ENCODE results near the gene LRP1. TPM values are rescaled to one million over a fixed set of nuclear protein-coding genes. Genes with fewer than 3 reads are reported as not detected.

Gene LRP1
- total and polyA plus RNA-seq, 2 experiments from 2014 or later: 26.6 to 145 TPM

DNA sequence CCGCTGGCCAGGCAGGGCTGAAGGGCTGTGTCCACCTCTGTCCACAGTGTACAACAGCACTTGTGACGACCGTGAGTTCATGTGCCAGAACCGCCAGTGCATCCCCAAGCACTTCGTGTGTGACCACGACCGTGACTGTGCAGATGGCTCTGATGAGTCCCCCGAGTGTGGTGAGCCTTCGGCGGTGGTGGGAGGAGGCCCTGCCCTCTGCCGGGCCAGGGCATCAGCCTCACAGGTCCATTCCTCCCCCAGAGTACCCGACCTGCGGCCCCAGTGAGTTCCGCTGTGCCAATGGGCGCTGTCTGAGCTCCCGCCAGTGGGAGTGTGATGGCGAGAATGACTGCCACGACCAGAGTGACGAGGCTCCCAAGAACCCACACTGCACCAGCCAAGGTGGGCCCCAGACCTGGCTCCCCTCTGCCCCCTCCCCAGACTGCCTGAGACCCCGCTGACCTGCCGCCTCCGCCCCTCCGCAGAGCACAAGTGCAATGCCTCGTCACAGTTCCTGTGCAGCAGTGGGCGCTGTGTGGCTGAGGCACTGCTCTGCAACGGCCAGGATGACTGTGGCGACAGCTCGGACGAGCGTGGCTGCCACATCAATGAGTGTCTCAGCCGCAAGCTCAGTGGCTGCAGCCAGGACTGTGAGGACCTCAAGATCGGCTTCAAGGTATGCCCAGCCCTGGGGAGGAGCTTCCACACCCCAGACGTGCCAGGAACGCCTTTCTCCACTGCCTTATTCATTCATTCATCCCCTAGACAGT is 67.5 kb downstream of the LRP1 start:
- no peak overlapping the region for H3K4me2 ChIP-seq
- H3K4me1 ChIP-seq (ENCODE audit: insufficient read depth): no peaks in the 10 kb centered on the region
- no peaks in the 10 kb centered on the region for H3K27me3 ChIP-seq (ENCODE audit: insufficient read depth)
- ATAC-seq (no peak), DNase-seq (ENCODE audit: low spot score) (no peak)
- no peak overlapping the region for H3K27ac ChIP-seq (ENCODE audit: low read depth)
- H3K4me3 ChIP-seq: no peak overlapping the region
- TF ChIP-seq, protein P1, sequence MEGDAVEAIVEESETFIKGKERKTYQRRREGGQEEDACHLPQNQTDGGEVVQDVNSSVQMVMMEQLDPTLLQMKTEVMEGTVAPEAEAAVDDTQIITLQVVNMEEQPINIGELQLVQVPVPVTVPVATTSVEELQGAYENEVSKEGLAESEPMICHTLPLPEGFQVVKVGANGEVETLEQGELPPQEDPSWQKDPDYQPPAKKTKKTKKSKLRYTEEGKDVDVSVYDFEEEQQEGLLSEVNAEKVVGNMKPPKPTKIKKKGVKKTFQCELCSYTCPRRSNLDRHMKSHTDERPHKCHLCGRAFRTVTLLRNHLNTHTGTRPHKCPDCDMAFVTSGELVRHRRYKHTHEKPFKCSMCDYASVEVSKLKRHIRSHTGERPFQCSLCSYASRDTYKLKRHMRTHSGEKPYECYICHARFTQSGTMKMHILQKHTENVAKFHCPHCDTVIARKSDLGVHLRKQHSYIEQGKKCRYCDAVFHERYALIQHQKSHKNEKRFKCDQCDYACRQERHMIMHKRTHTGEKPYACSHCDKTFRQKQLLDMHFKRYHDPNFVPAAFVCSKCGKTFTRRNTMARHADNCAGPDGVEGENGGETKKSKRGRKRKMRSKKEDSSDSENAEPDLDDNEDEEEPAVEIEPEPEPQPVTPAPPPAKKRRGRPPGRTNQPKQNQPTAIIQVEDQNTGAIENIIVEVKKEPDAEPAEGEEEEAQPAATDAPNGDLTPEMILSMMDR (conservative IDR thresholded peaks at IDR 0.05; ENCODE audit: low read depth in 2 of 2): no peak
- no peak for TF ChIP-seq JUNB (IDR thresholded peaks at IDR 0.05; ENCODE audit: unreplicated experiment)
- no peak for TF ChIP-seq EZH2phosphoT487 (IDR thresholded peaks at IDR 0.05; ENCODE audit: unreplicated experiment)
- TF ChIP-seq, protein P2, sequence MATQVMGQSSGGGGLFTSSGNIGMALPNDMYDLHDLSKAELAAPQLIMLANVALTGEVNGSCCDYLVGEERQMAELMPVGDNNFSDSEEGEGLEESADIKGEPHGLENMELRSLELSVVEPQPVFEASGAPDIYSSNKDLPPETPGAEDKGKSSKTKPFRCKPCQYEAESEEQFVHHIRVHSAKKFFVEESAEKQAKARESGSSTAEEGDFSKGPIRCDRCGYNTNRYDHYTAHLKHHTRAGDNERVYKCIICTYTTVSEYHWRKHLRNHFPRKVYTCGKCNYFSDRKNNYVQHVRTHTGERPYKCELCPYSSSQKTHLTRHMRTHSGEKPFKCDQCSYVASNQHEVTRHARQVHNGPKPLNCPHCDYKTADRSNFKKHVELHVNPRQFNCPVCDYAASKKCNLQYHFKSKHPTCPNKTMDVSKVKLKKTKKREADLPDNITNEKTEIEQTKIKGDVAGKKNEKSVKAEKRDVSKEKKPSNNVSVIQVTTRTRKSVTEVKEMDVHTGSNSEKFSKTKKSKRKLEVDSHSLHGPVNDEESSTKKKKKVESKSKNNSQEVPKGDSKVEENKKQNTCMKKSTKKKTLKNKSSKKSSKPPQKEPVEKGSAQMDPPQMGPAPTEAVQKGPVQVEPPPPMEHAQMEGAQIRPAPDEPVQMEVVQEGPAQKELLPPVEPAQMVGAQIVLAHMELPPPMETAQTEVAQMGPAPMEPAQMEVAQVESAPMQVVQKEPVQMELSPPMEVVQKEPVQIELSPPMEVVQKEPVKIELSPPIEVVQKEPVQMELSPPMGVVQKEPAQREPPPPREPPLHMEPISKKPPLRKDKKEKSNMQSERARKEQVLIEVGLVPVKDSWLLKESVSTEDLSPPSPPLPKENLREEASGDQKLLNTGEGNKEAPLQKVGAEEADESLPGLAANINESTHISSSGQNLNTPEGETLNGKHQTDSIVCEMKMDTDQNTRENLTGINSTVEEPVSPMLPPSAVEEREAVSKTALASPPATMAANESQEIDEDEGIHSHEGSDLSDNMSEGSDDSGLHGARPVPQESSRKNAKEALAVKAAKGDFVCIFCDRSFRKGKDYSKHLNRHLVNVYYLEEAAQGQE (IDR thresholded peaks at IDR 0.05; ENCODE audit: unreplicated experiment): no peak
- no peak for TF ChIP-seq POLR2AphosphoS5 (IDR thresholded peaks at IDR 0.05; ENCODE audit: low read depth)
- TF ChIP-seq, protein P3, sequence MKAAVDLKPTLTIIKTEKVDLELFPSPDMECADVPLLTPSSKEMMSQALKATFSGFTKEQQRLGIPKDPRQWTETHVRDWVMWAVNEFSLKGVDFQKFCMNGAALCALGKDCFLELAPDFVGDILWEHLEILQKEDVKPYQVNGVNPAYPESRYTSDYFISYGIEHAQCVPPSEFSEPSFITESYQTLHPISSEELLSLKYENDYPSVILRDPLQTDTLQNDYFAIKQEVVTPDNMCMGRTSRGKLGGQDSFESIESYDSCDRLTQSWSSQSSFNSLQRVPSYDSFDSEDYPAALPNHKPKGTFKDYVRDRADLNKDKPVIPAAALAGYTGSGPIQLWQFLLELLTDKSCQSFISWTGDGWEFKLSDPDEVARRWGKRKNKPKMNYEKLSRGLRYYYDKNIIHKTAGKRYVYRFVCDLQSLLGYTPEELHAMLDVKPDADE (IDR thresholded peaks at IDR 0.05): no peak
- no peaks in the 10 kb centered on the region; the same call in 2 of the 3 replicates for H3K9me3 Mint-ChIP-seq
- no peaks in the 10 kb centered on the region for H3K4me1 Mint-ChIP-seq
- peaks cover 91% of the 10 kb centered on the region for H3K36me3 Mint-ChIP-seq (ENCODE audit: low read depth)
- H3K79me2 ChIP-seq (replicated peaks; ENCODE audit: insufficient read depth): no peaks in the 10 kb centered on the region
- H3K36me3 ChIP-seq (ENCODE audit: insufficient read depth): peaks cover 26% of the 10 kb centered on the region; the same call in 1 of the 2 replicates
- no peaks in the 10 kb centered on the region; the same call in 1 of the 2 replicates for H4K20me1 ChIP-seq (replicated peaks; ENCODE audit: insufficient read depth)
- no peaks in the 10 kb centered on the region for H3K9me2 ChIP-seq (ENCODE audit: insufficient read depth)
- H2AFZ ChIP-seq: no peak overlapping the region
- peaks cover 11% of the 10 kb centered on the region; the same call in 1 of the 2 replicates for H3F3A ChIP-seq (replicated peaks; ENCODE audit: low read depth)
- H3K27ac Mint-ChIP-seq: no peak overlapping the region
- no peak overlapping the region for H3K4me3 Mint-ChIP-seq
- peaks cover 16% of the 10 kb centered on the region for H3K27me3 Mint-ChIP-seq (ENCODE audit: insufficient read depth, low read depth, poor library complexity)

DNA sequence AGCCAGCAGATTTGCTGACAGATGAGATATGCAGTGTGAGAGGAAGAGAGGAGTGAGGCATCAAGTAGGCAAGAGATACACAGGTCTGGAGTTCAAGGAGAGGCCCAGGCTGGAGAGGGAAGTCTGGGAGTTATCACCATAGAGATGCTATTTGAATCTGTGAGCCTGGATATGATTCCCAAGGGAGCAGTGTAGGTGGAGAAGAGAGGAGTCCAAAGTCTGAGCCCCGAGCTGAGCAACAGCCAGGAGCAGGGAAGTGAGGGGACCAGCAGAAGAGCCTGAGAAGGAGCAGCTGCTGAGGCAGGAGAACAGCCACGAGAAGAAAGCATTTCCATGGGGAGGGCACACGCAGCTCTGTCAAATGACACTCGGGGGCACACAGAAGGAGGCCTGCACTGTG is 68.2 kb downstream of the LRP1 start:
- Histone ChIP-seq H4K20me1 (replicated peaks; ENCODE audit: insufficient read depth) (no peaks in the 10 kb centered on the region; the same call in 1 of the 2 replicates), H3K27ac (ENCODE audit: low read depth) (no peak overlapping the region), H2AFZ (no peak overlapping the region), H3K79me2 (replicated peaks; ENCODE audit: insufficient read depth) (no peaks in the 10 kb centered on the region), H3K4me3 (no peak overlapping the region), H3K4me1 (ENCODE audit: insufficient read depth) (no peaks in the 10 kb centered on the region), H3K9me2 (ENCODE audit: insufficient read depth) (no peaks in the 10 kb centered on the region), H3K27me3 (ENCODE audit: insufficient read depth) (no peaks in the 10 kb centered on the region), H3K36me3 (ENCODE audit: insufficient read depth) (peaks cover 30% of the 10 kb centered on the region), H3F3A (replicated peaks; ENCODE audit: low read depth) (0 out of 2 replicates have a peak, but pooled peaks cover 5% of the 10 kb centered on the region), H3K4me2 (no peak overlapping the region)
- Mint-ChIP-seq H3K27ac (no peak overlapping the region), H3K36me3 (ENCODE audit: low read depth) (peaks cover 91% of the 10 kb centered on the region), H3K27me3 (ENCODE audit: insufficient read depth, low read depth, poor library complexity) (peaks cover 16% of the 10 kb centered on the region), H3K9me3 (no peaks in the 10 kb centered on the region; the same call in 2 of the 3 replicates), H3K4me3 (no peak overlapping the region; the same call in 2 of the 3 replicates), H3K4me1 (no peaks in the 10 kb centered on the region)
- DNase-seq (ENCODE audit: low spot score) (no peak), ATAC-seq (no peak)
- no peak for TF ChIP-seq ZNF114 (CRISPR knock-in tag; IDR thresholded peaks at IDR 0.05)
- TF ChIP-seq ZNF331 (CRISPR knock-in tag; IDR thresholded peaks at IDR 0.05; ENCODE audit: low read depth): no peak
- no peak for TF ChIP-seq NANOG (IDR thresholded peaks at IDR 0.05; ENCODE audit: borderline replicate concordance)
